Stimulated activated effector memory CD8-positive, alpha-beta T cell treated with anti-CD3 and anti-CD28 coated beads, Interleukin-12 subunit alpha, Interleukin-12 subunit beta, amount 100 ng/mL, for 72 hours (primary cell): ENCODE data around the gene SEC14L5.
A peak's percentile ranks its signal among the peaks of the same experiment; 100 is the strongest.
"Not testable (repeated sequence)": the region's sequence is repeated elsewhere in the genome, so short reads cannot be mapped to it uniquely, and the experiment has no call there.

ENCODE experiments used
- ATAC-seq: fragments of 150-1000 bp; cut with Tn5 transposase; 2 replicates; pipeline ENCODE4 v1.10.0; 2021
- DNase-seq, 2 donors: peaks; one replicate each; pipeline ENCODE4 v3.0.0; 2021 to 2022; ENCODE audit warnings: low spot score in 2 of 2
- H3K27ac Mint-ChIP-seq: one replicate; pipeline ENCODE4 v1.8.0; 2022; ENCODE audit warnings: mild to moderate bottlenecking, mixed read lengths
- H3K36me3 Mint-ChIP-seq: one replicate; pipeline ENCODE4 v1.8.0; 2022; ENCODE audit warnings: mild to moderate bottlenecking, mixed read lengths
- H3K4me1 Mint-ChIP-seq: one replicate; pipeline ENCODE4 v1.8.0; 2022; ENCODE audit warnings: mixed read lengths
- H3K4me3 Mint-ChIP-seq: one replicate; pipeline ENCODE4 v1.8.0; 2022; ENCODE audit warnings: mild to moderate bottlenecking, mixed read lengths
- H3K9me3 Mint-ChIP-seq: one replicate; pipeline ENCODE4 v1.8.0; 2022; ENCODE audit warnings: mixed read lengths

Gene SEC14L5

DNA sequence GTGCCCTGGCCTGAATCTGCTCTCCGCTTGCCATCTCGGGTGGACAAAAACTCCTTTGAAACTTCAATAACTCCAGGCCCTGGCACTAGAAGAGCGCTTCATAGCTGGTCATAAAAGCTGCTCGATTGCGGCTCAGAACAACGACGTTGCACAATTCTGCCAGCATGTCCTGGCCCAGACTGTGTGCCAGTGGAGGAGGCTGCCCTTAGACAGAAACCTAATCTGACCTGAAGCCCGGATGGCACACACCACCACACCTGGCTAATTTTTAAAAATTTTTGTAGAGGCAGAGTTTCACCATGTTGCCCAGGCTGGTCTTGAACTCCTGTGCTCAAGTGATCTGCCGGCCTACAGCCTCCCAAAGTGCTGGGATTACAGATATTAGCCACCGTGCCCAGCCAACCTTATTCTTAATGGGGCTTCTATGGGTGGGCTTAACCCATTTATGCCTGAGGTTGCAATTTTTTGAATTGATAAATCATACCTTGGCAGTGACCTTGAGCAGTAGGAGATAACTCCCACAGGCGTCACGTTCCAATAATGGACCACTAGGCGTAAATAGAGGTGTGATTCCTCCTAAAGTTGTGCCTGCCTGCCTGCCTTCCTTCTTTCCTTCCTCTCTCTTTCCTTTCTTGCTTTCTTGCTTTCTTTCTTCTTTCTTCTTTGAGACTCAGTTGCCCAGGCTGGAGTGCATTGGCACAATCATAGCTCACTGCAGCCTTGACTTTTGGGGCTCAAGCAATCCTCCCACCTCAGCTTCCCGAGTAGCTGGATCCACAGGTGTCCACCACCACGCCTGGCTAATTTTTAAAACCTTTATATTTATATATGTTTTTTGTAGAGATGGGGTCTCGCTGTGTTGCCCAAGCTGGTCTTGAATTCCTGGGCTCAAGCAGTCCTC, 20.1 kb upstream of the SEC14L5 start:
- DNase-seq (no peak), ATAC-seq (no peak)
- no peaks in the 10 kb centered on the region for H3K9me3 Mint-ChIP-seq
- H3K4me3 Mint-ChIP-seq: peak overlapping the region; percentile 17
- no peaks in the 10 kb centered on the region for H3K36me3 Mint-ChIP-seq
- no peak overlapping the region for H3K27ac Mint-ChIP-seq
- H3K4me1 Mint-ChIP-seq: peaks cover 6% of the 10 kb centered on the region

DNA sequence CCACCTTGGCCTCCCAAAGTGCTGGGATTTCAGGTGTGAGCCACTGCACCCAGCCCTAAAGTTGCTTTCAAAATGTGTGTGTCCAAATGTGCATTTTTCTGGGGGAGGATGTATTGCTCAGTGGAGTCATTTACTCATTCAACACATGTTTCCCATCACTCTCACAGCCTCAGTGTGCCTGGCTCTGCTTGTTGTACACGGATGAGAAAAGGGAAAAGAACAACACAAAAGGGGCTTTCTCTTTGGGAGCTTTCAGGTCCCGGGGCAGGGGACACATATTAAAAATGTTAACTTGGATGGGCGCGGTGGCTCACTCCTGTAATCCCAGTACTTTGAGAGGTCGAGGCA, 19.5 kb upstream of the SEC14L5 start:
- DNase-seq: no peak
- no peaks in the 10 kb centered on the region for H3K9me3 Mint-ChIP-seq
- no peak for ATAC-seq
- peaks cover 6% of the 10 kb centered on the region for H3K4me1 Mint-ChIP-seq
- H3K4me3 Mint-ChIP-seq: no peak overlapping the region
- H3K36me3 Mint-ChIP-seq: no peaks in the 10 kb centered on the region
- H3K27ac Mint-ChIP-seq: no peak overlapping the region

DNA sequence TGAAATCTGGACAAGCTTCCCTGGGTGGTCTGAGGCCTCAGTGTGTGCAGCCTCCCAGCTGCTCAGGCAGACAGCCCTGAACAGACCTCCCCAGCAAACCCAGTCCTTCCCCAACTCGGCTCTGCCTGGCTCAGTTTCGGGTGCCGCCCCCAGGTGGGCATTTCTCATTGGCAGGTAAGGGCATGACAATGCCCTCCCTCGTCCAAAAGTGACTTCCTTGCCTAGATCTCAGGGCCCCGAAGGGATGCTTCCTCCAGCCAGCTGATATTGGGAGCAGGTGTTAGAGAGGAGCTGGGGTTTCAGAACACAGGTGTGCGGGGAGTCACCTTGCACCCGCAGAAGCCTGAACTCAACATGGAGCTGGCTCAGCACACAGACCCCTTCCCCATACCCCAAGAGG, 17.4 kb upstream of the SEC14L5 start:
- H3K4me3 Mint-ChIP-seq: no peak overlapping the region
- DNase-seq (no peak), ATAC-seq (no peak)
- H3K36me3 Mint-ChIP-seq: no peaks in the 10 kb centered on the region
- no peaks in the 10 kb centered on the region for H3K9me3 Mint-ChIP-seq
- no peak overlapping the region for H3K27ac Mint-ChIP-seq
- peaks cover 6% of the 10 kb centered on the region for H3K4me1 Mint-ChIP-seq

DNA sequence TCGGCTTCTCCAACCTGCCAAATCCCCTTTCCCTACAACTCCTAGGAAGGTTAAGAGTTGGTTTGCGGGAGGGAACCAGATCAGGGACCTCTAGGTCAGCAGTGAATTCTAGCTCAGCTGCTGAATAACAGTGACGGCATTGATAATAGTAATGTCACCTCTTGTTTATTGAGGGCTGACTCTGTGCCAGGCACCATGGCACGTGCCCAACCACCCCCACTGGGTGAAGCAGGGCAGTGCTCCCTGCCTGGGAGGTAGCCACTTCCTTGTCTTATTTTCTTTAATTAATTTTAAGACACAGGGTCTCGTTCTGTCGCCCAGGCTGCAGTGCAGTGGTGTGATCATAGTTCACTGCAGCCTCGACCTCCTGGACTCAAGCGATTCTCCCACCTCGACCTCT, 15.6 kb upstream of the SEC14L5 start:
- H3K36me3 Mint-ChIP-seq: no peaks in the 10 kb centered on the region
- no peak overlapping the region for H3K4me3 Mint-ChIP-seq
- no peak for DNase-seq
- no peak overlapping the region for H3K27ac Mint-ChIP-seq
- H3K4me1 Mint-ChIP-seq: no peaks in the 10 kb centered on the region
- no peak for ATAC-seq
- H3K9me3 Mint-ChIP-seq: no peaks in the 10 kb centered on the region

DNA sequence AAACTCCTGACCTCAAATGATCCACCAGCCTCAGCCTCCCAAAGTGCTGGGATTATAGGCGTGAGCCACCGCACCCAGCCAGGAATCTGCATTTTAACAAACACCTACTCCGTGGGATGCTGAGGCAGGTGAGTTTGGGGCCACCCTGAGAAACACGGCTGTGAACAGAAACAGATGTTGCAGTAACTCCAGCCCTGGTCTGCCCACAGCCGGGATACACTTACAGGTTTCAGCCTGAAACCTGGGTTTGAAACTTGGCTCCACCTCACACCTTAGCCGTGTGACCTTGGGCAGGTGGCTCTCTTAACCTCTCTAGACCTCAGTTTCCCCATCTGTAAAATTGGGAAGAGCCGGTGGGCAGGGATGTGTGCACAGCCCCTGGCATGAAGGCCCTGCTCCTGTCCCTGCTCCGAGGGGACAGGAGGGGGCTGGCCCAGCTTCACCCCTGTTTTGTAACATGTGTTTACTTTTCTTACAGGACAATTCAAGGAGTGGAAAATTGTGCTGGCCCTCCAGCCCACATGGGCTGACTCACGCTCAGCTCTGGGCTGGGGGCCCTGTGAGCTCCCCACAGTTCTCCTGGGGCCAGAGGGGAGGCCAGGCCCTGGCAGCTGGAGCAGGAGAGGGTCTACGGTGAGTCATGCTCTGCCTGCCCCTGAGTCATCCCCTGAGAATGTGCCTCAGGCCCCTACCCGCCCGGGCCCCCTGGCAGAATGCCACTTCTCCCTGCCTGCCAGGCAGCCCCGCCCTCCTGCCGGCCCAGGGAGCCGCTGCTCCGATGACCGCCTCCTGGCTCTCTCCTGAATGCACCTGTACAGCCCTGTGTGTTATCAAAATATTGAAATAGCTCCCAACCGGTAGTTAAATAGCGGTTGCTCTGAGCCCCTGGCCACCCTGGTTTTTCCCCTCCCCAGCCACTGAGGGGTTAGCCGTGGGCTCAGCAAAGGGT, 13.5 kb upstream of the SEC14L5 start:
- no peak for DNase-seq
- Mint-ChIP-seq H3K4me3 (no peak overlapping the region), H3K9me3 (no peaks in the 10 kb centered on the region), H3K4me1 (no peaks in the 10 kb centered on the region), H3K27ac (no peak overlapping the region), H3K36me3 (no peaks in the 10 kb centered on the region)
- ATAC-seq: peak; percentile 29

DNA sequence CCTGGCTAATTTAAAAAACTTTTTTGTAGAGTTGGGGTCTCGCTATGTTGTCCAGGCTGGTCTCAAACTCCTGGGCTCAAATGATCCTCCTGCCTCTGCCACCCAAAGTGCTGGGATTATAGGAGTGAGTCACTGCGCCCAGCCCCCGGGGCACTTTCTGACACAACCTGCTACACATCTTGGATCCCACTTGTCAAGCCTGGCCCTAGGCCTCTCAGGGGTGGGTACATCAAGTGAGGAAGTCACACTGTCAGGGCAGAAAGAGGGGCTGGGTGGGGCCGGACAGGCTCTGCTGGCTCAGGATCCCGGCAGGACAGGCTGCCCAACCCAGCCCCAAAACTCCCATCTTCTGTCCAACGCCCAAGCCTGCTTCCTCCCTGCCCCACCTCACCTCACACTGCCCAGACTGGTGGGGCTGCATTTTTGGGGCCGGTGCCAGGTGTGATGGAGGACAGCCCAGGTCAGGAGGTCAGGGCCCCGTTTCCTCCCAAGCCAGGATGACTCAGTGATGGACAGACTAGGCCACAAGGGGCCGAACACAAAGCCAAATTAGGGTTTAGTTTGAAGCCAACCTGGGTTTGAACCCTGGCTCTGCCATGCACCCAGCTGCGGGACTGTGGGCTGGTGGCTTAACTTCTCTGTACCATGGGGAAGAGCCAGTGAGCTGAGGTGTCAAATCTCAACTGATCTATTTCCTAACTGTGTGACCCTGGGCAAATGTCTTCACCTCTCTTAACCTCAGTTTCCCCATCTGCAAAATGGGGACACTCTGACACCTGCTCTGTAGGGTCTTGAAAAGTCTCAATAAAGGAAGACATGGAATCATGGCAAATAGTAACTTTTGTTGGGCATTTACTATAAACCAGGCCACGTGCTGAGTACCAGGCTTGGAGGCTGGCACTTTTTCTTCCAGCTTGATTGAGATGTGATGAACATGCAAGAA, 12.3 kb upstream of the SEC14L5 start:
- DNase-seq (no peak), ATAC-seq (no peak)
- Mint-ChIP-seq H3K27ac (no peak overlapping the region), H3K9me3 (no peaks in the 10 kb centered on the region), H3K4me1 (no peaks in the 10 kb centered on the region), H3K36me3 (no peaks in the 10 kb centered on the region), H3K4me3 (no peak overlapping the region)

DNA sequence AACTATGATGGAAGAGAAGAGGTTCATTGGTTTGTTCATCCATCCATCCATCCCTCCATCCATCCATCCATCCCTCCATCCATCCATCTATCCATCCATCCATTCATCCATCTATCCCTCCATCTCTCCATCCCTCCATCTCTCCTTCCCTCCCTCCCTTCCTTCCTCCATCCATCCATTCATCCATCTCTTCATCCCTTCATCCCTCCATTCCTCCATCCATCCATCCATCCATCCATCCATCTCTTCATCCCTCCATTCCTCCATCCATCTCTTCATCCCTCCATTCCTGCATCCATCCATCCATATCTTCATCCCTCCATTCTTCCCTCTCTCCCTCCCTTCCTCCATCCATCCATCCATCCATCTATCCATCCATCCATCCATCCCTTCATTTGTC, 11.2 kb upstream of the SEC14L5 start:
- no peak for DNase-seq
- no peak for ATAC-seq
- H3K36me3 Mint-ChIP-seq: no peaks in the 10 kb centered on the region
- no peak overlapping the region for H3K4me3 Mint-ChIP-seq
- H3K27ac Mint-ChIP-seq: no peak overlapping the region
- H3K4me1 Mint-ChIP-seq: no peaks in the 10 kb centered on the region
- H3K9me3 Mint-ChIP-seq: no peaks in the 10 kb centered on the region

DNA sequence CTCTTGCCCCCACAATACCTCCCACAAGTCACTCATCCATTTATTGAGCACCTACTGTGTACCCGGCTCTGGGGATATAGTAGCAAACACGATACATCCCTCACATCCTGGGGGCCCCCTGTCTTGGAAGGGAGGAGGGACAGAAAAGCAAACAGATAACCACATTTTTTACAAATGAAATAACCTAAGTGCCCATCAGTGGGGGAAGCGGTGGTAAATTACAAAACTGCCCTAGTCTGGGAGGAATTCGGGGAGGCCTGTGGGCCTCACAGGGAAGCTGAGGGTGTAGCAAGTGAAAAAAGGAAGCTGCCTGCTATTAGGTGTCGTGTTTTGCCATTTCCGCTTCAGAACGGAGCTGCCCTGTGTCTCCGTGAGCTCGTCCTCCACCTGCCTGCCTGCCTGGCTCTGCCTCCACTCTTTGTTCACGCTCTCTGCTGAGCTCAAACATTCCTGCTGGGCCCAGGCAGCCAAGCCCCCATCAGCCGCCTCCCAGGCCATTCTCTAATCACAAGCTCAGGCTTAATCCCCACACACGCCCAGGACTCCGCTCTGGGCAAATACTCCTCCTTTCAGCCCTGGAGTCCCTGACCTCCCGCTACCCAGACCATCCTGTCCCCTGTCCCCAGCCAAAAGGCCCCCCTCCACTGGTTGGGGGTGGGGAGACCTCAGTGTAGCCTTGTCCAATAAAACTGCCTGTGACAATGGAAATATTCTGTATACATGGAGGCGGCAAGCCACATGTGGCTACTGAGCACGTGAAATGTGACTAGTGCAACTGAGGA, 10.2 kb upstream of the SEC14L5 start:
- Mint-ChIP-seq H3K4me3 (no peak overlapping the region), H3K4me1 (no peaks in the 10 kb centered on the region), H3K9me3 (no peaks in the 10 kb centered on the region), H3K36me3 (no peaks in the 10 kb centered on the region), H3K27ac (no peak overlapping the region)
- DNase-seq (no peak), ATAC-seq (no peak)

DNA sequence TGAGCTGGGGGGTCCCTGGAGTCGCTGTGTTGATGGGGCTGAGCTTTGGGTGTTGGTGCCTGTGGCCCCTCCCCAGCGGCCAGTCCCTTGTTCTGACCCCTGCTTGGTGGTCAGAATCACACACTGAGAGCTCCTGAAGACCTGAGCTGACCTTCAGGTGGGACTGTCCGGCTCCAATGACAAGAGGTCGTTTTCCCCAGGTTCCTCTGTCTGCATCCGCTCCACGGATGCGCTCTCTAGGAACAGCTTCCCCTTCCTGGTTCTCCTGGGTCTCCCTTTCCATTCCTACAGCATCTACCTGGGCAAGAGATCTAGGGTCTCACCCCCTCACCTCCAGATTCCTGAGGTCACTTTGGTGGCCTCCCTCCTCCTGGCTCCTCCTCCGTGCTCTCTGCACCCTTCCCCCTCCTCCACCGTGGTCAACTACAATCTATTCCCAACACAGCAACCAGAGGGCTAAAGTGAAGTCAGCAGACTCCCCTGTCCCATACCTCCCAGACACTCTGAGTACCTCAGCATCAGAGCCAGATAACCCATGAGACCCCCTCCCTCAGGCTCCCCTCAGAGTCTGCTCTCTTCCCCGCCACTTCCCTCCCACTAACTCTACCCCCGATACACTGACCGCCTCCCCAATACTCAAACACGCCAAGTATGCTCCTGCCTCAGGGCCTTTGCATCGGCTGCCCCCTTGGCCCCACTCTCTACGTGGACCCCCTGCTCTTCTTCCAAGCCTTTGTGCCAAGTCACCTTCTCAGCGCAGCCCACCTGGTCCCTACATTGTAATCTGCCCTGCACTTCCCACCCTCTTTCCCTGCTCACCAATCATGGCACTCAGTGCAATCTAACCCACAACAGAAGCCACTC, 9.0 kb upstream of the SEC14L5 start:
- no peak overlapping the region for H3K27ac Mint-ChIP-seq
- DNase-seq (no peak), ATAC-seq (no peak)
- H3K36me3 Mint-ChIP-seq: no peaks in the 10 kb centered on the region
- no peaks in the 10 kb centered on the region for H3K4me1 Mint-ChIP-seq
- H3K4me3 Mint-ChIP-seq: no peak overlapping the region
- H3K9me3 Mint-ChIP-seq: no peaks in the 10 kb centered on the region

DNA sequence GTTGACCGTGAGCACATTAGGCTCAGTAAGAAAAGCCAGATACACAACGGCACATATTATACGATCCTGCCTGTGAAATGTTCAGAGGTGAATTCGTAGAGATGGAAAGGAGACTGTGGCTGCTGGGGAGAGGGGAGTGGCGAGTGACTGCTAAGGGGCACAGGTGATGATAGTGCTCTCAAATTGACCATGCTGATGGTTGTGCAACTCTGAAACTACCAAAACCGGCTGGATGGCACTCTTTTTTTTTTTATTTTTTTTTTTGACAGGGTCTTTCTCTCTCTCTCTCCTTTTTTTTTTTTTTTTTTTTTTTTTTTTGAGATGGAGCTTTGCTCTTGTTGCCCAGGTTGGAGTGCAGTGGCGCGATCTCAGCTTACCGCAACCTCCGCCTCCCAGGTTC, 8.1 kb upstream of the SEC14L5 start:
- H3K4me1 Mint-ChIP-seq: no peaks in the 10 kb centered on the region
- no peaks in the 10 kb centered on the region for H3K9me3 Mint-ChIP-seq
- no peak overlapping the region for H3K4me3 Mint-ChIP-seq
- no peak overlapping the region for H3K27ac Mint-ChIP-seq
- ATAC-seq: no peak
- H3K36me3 Mint-ChIP-seq: no peaks in the 10 kb centered on the region
- no peak for DNase-seq

DNA sequence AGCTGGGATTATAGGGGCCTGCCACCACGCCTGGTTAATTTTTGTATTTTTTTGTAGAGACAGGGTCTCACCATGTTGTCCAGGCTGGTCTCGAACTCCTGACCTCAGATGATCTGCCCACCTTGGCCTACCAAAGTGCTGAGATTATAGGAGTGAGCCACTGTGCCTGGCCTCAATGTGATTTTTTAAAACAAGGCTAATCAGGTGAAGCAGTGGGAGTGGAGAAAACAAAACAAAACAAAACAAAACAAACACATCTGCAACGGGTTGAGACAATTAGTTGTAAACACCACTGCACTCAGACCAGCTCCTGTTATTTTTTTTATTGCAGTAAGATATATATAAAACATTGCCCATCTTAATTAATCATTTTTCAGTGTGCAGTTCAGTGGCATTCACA, 6.5 kb upstream of the SEC14L5 start:
- not testable (repeated sequence) for H3K27ac Mint-ChIP-seq, ATAC-seq, H3K36me3 Mint-ChIP-seq, H3K4me3 Mint-ChIP-seq, H3K9me3 Mint-ChIP-seq, H3K4me1 Mint-ChIP-seq, DNase-seq

DNA sequence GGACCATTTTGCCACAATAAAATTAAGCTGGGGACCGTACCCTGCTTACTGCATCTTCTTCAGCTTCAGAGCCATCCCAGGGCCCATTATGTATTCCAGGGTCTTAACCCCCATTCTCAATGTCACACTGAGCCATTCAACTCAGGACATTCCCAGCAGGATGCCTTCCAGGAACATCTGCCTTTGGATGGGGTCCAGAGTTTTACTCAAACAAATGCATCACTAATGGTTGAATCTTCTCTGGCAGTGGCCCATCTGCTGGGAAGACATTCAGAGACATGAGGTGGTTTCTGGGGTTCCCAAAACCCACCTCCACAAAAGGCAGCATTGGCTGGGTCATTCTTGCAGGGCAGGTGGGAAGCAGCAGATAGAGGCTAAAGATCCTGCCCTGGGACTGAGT, 3.4 kb upstream of the SEC14L5 start:
- Mint-ChIP-seq H3K9me3 (no peaks in the 10 kb centered on the region), H3K27ac (no peak overlapping the region), H3K4me3 (no peak overlapping the region), H3K4me1 (peaks cover 26% of the 10 kb centered on the region), H3K36me3 (no peaks in the 10 kb centered on the region)
- no peak for ATAC-seq
- no peak for DNase-seq

DNA sequence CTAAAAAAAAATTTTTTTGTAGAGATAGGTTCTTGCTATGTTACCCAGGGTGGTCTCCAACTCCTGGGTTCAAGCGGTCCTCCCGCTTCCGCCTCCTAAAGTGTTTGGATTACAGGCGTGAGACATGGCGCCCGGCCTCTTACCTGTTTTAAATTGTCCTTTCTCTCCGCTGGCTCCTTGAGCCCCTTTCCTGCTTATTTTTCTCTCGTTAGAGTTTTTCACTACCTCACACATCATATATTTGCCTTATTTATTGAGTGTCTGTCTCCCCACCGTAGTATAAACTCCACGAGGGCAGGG, 760 bp upstream of the SEC14L5 start:
- H3K4me3 Mint-ChIP-seq: peak overlapping the region; percentile 77
- no peak for ATAC-seq
- DNase-seq: no peak
- H3K36me3 Mint-ChIP-seq: no peaks in the 10 kb centered on the region
- H3K9me3 Mint-ChIP-seq: no peaks in the 10 kb centered on the region
- H3K4me1 Mint-ChIP-seq: peaks cover 26% of the 10 kb centered on the region
- H3K27ac Mint-ChIP-seq: no peak overlapping the region
